Karpas-422 (cell line): ENCODE measurements around the gene RYR2. TPM values are rescaled to one million over a fixed set of nuclear protein-coding genes. Genes with fewer than 3 reads are reported as not detected.

Experiments used
- DNase-seq: peaks from one replicate; pipeline ENCODE4 v3.0.0-alpha.2; 2015
- H2AFZ ChIP-seq: fragments of 200-600 bp; sonication (generic); 2 replicates; pipeline ENCODE4 v1.6.1; 2014; ENCODE audit warnings: antibody characterized with exemption, low read length, mixed read lengths
- H3K27ac ChIP-seq: fragments of 200-600 bp; sonication (generic); 2 replicates; pipeline ENCODE4 v1.5.1; 2014; ENCODE audit warnings: mild to moderate bottlenecking, low read length, moderate library complexity
- H3K27me3 ChIP-seq: fragments of 200-600 bp; sonication (generic); 2 replicates; pipeline ENCODE4 v1.6.1; 2014; ENCODE audit warnings: low read length, mixed read lengths
- H3K36me3 ChIP-seq: fragments of 200-600 bp; sonication (generic); 2 replicates; pipeline ENCODE4 v1.6.1; 2014; ENCODE audit warnings: low read length, mixed read lengths; ENCODE audit not compliant: insufficient read depth
- H3K4me1 ChIP-seq: fragments of 200-600 bp; sonication (generic); 2 replicates; pipeline ENCODE4 v1.6.1; 2014; ENCODE audit warnings: mild to moderate bottlenecking, low read length, mixed read lengths
- H3K4me2 ChIP-seq: fragments of 200-600 bp; sonication (generic); 2 replicates; pipeline ENCODE4 v1.6.1; 2014; ENCODE audit warnings: low read length, low read depth, mild to moderate bottlenecking; ENCODE audit not compliant: poor library complexity, severe bottlenecking
- H3K4me3 ChIP-seq: fragments of 200-600 bp; sonication (generic); 2 replicates; pipeline ENCODE4 v1.5.1; 2014; ENCODE audit warnings: mild to moderate bottlenecking, antibody characterized with exemption, low read length, mixed read lengths
- H3K79me2 ChIP-seq: fragments of 200-600 bp; sonication (generic); 2 replicates; pipeline ENCODE4 v1.6.1; 2014; ENCODE audit warnings: mild to moderate bottlenecking, low read length, mixed read lengths
- H3K9ac ChIP-seq: fragments of 200-600 bp; sonication (generic); 2 replicates; pipeline ENCODE4 v1.6.0; 2014; ENCODE audit warnings: low read length
- H3K9me2 ChIP-seq: fragments of 200-600 bp; sonication (generic), shearing (Covaris generic); replicated peaks from 2 replicates; pipeline ENCODE4 v1.6.0; 2014; ENCODE audit warnings: mild to moderate bottlenecking, low read length, moderate library complexity; ENCODE audit not compliant: insufficient read depth
- H3K9me3 ChIP-seq: fragments of 300-700, 200-600 bp; sonication (generic); 2 replicates; pipeline ENCODE4 v1.6.1; 2014; ENCODE audit warnings: low read length, mixed read lengths
- H4K20me1 ChIP-seq: fragments of 200-600 bp; sonication (generic); 2 replicates; pipeline ENCODE4 v1.6.1; 2014; ENCODE audit warnings: mild to moderate bottlenecking, antibody characterized with exemption, low read length, low read depth; ENCODE audit not compliant: insufficient read depth
- total RNA-seq: library from RNA; depleted of rRNA; stranded (reverse); fragments of >200 nt; shearing (Covaris generic); gene quantifications from 2 replicates; pipeline ENCODE4 v1.2.3, GENCODE V29; 2014; ENCODE audit warnings: low replicate concordance

The RYR2 gene
- total RNA-seq, 1 experiment from 2014 or later = not detected

DNA sequence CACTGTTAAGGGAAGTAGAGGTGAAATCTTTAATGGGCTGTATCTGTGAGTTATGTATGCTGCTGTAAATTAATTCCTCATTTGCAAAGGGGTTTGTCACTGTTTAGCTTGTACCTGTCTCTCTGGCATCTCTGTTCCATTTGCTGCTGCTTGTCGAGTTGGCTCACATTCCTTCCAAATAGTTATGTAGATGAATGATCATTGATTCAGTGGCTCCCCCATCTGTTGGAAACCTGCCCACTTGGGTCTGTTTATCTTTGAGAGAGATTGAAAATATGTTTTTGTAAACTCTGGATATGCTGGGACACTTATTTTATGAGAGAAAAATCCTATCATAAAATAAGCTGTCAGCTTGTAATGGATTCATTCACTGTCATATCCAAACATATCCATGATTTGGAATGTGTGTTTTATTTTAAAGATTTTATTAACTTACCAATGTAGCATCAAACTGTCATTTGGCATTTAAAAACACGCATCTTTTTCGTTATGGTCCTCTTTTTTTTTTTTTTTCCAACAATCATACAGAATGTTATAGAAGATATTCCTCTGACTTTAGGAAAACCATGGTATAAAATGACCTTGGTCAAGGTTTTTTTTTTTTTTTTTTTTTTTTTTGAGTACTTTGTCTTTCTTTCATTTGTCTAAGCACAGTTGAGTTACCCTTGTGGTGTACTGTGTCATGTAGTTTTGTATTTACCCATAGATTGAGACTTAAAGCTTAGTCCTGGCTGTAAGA is 3.5 kb downstream of the RYR2 start:
- no peaks in the 10 kb centered on the region for H3K79me2 ChIP-seq
- H2AFZ ChIP-seq = no peak overlapping the region
- DNase-seq = peak; percentile 51
- H3K27me3 ChIP-seq = no peaks in the 10 kb centered on the region
- no peak overlapping the region for H3K4me3 ChIP-seq
- no peak overlapping the region for H3K27ac ChIP-seq
- no peaks in the 10 kb centered on the region for H4K20me1 ChIP-seq
- H3K9me3 ChIP-seq = no peaks in the 10 kb centered on the region
- H3K4me1 ChIP-seq = no peaks in the 10 kb centered on the region
- H3K9ac ChIP-seq = no peak overlapping the region
- H3K9me2 ChIP-seq = no peaks in the 10 kb centered on the region
- H3K36me3 ChIP-seq = no peaks in the 10 kb centered on the region
- H3K4me2 ChIP-seq = no peak overlapping the region

DNA sequence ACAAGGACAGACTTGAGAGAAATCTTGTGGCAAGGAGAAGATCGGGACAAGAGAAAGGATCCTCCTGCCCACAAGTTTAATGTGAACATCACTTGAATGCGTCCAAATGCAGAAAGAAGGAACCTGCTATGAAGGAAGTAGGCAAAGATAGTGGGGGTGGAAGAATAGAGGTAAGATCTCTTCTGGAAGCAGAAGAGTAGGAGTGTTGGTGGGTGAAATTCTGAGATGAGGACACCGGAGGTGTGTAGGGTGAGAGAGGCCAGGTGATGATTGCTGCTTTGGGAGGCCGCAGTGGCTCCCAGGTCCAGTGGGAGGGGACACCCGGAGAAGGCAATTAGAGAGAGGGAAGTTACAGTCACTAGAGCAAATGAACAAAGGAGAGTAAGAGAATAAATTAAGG is 6.8 kb downstream of the RYR2 start:
- DNase-seq = no peak

DNA sequence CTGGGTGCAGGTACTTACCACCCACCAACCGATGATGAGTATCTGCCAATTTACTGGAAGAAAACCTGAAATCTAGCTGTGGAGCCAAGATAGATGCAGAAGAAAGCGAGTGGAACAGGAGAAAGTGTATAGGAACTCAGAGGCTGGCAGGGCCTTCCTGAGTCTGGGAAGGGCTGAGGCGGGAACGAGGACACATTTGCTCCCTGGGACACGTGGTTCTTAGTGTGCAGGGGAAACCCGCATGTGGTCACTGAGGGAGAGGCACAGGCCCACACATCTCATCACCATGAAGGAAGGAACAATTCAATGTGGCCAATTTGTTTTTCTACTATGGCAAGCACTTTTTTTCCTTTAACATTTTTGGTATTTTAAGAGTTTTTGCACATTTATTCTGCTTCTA is 8.2 kb downstream of the RYR2 start:
- no peaks in the 10 kb centered on the region for H3K36me3 ChIP-seq
- no peak for DNase-seq
- H3K9ac ChIP-seq = no peak overlapping the region
- no peaks in the 10 kb centered on the region for H3K9me2 ChIP-seq
- H2AFZ ChIP-seq = no peak overlapping the region
- H3K9me3 ChIP-seq = no peaks in the 10 kb centered on the region
- no peaks in the 10 kb centered on the region for H3K27me3 ChIP-seq
- H3K4me1 ChIP-seq = no peaks in the 10 kb centered on the region
- no peak overlapping the region for H3K4me3 ChIP-seq
- H3K27ac ChIP-seq = no peak overlapping the region
- no peaks in the 10 kb centered on the region for H3K79me2 ChIP-seq
- no peak overlapping the region for H3K4me2 ChIP-seq
- H4K20me1 ChIP-seq = no peaks in the 10 kb centered on the region

More for the DNA sequence above, 6.8 kb downstream of the RYR2 start:
- Histone ChIP-seq H2AFZ (no peak overlapping the region), H3K9ac (no peak overlapping the region), H3K79me2 (no peaks in the 10 kb centered on the region), H3K9me3 (no peaks in the 10 kb centered on the region), H3K4me3 (no peak overlapping the region), H3K27me3 (no peaks in the 10 kb centered on the region), H3K9me2 (no peaks in the 10 kb centered on the region), H3K27ac (no peak overlapping the region), H3K4me2 (no peak overlapping the region), H4K20me1 (no peaks in the 10 kb centered on the region), H3K36me3 (no peaks in the 10 kb centered on the region), H3K4me1 (no peaks in the 10 kb centered on the region)

DNA sequence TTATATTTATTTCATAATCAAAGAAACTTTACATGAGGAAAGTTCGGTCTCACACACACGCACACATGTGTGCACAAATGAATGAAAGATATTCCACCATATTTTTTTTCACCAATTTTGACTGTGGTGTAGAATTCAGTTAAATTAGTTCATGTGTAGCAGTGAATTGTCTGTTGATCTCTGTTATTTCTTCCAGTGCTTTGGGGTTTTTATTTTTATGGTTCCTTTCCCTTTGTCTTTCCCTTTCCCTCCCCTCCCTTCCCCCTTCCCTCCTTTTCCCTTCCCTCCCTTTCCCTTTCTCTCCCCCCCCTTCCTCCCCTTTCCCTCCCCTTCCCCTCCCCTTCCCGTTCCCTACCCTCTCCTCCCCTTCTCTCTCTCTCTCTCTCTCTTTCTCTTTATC is 8.9 kb downstream of the RYR2 start:
- no peaks in the 10 kb centered on the region for H3K36me3 ChIP-seq

DNA sequence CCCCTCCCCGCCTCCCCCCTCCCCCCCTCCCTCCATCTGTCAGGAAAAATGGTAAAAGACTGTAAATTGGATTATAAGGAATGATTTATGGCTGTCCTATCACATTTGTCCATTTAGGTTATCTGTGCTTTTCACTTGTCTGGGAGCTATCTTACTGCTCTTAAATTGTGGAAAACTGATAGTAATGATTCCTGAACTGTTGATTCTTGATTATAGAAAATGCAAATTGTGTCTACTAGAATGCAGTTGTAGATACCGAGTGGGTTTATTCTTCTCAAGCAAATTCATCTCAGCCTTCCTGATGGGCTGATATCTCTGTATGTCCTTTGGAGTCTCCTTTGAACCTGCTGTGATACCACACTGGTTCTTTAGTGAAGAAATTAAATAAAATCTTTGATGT is 12.3 kb downstream of the RYR2 start:
- H3K4me2 ChIP-seq = no peak overlapping the region
- no peak overlapping the region for H3K9ac ChIP-seq
- H3K9me3 ChIP-seq = no peaks in the 10 kb centered on the region
- no peaks in the 10 kb centered on the region for H3K36me3 ChIP-seq
- no peaks in the 10 kb centered on the region for H3K4me1 ChIP-seq
- H2AFZ ChIP-seq = no peak overlapping the region
- H3K9me2 ChIP-seq = no peaks in the 10 kb centered on the region
- no peak for DNase-seq
- no peak overlapping the region for H3K4me3 ChIP-seq
- H3K79me2 ChIP-seq = no peaks in the 10 kb centered on the region
- no peak overlapping the region for H3K27ac ChIP-seq
- H3K27me3 ChIP-seq = no peaks in the 10 kb centered on the region
- H4K20me1 ChIP-seq = no peaks in the 10 kb centered on the region

More for the DNA sequence above, 8.9 kb downstream of the RYR2 start:
- H4K20me1 ChIP-seq = no peaks in the 10 kb centered on the region
- DNase-seq = no peak
- H2AFZ ChIP-seq = no peak overlapping the region
- no peaks in the 10 kb centered on the region for H3K4me1 ChIP-seq
- H3K79me2 ChIP-seq = no peaks in the 10 kb centered on the region
- no peak overlapping the region for H3K27ac ChIP-seq
- H3K9ac ChIP-seq = no peak overlapping the region
- no peaks in the 10 kb centered on the region for H3K9me3 ChIP-seq
- H3K4me3 ChIP-seq = no peak overlapping the region
- no peaks in the 10 kb centered on the region for H3K9me2 ChIP-seq
- H3K4me2 ChIP-seq = no peak overlapping the region
- no peaks in the 10 kb centered on the region for H3K27me3 ChIP-seq

DNA sequence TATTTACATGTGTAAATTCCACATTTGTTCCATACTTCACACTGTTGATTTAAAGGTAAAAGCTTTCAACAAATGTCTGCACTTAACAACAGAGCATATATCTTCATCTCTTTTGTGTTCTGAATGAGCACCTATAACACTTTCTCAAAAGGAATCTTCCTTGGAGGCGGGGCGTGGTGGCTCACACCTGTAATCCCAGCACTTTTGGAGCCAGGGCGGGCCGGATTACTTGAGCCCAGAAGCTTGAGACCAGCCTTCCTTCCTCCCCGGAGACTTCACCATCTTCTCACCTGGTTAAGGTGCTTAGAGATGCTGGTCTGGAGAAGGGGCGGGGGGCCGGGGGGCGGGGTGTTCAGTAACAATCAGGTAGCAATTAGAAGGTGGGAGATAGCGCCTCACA is 16.5 kb downstream of the RYR2 start:
- Histone ChIP-seq H3K9me2 (no peaks in the 10 kb centered on the region), H2AFZ (no peak overlapping the region), H3K4me2 (no peak overlapping the region), H3K4me3 (no peak overlapping the region), H3K4me1 (no peaks in the 10 kb centered on the region), H3K27ac (no peak overlapping the region), H3K9ac (no peak overlapping the region), H3K36me3 (no peaks in the 10 kb centered on the region), H4K20me1 (no peaks in the 10 kb centered on the region), H3K27me3 (no peaks in the 10 kb centered on the region), H3K9me3 (no peaks in the 10 kb centered on the region), H3K79me2 (no peaks in the 10 kb centered on the region)
- no peak for DNase-seq

DNA sequence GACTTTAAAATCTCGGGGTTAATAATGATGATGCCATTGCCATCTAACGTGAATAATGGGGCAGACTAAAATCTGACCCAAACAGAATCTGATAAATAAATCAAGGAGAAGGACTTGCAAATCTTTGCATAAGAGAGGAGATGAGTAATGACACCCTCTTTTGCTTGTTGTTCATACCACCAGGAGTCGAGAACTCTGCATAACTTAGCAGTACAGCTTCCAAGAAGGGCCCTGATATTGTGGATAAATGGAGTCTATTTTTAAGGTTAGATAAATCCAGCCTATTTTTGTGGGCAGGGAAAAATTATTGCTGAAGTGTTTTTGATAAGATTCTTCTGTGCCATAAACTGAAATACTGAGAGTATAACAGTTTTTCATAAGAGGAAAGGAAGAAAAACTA is 17.3 kb downstream of the RYR2 start:
- Histone ChIP-seq H3K27me3 (no peaks in the 10 kb centered on the region), H3K79me2 (no peaks in the 10 kb centered on the region), H3K36me3 (no peaks in the 10 kb centered on the region), H3K9me2 (no peaks in the 10 kb centered on the region), H3K4me1 (no peaks in the 10 kb centered on the region), H3K27ac (no peak overlapping the region), H3K9me3 (no peaks in the 10 kb centered on the region), H3K4me2 (no peak overlapping the region), H3K9ac (no peak overlapping the region), H3K4me3 (no peak overlapping the region), H4K20me1 (no peaks in the 10 kb centered on the region), H2AFZ (no peak overlapping the region)
- DNase-seq = no peak

DNA sequence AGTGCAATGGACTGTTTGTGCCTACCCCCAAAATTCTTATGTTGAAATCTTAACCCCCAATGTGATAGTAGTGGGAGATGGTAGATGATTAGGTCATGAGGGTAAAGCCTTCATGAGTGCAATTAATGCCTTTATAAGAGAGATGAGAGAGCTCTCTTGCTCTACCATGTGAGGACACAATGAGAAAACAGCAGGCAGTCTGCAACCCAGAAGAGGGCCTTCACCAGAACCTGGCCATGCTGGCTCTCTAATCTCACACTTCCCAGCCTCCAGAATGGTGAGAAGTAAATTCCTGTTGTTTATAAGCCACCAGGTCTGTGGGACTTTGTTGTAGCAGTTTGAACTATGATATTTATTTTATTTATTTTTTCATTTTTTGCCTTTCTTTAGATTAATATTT is 21.0 kb downstream of the RYR2 start:
- no peaks in the 10 kb centered on the region for H3K27me3 ChIP-seq
- no peaks in the 10 kb centered on the region for H3K9me2 ChIP-seq
- no peak overlapping the region for H3K4me2 ChIP-seq
- H3K36me3 ChIP-seq = no peaks in the 10 kb centered on the region
- H2AFZ ChIP-seq = no peak overlapping the region
- H3K4me1 ChIP-seq = no peaks in the 10 kb centered on the region
- H3K79me2 ChIP-seq = no peaks in the 10 kb centered on the region
- H3K27ac ChIP-seq = no peak overlapping the region
- no peak overlapping the region for H3K9ac ChIP-seq
- DNase-seq = no peak
- H3K4me3 ChIP-seq = no peak overlapping the region
- H3K9me3 ChIP-seq = no peaks in the 10 kb centered on the region
- H4K20me1 ChIP-seq = no peaks in the 10 kb centered on the region
